OCI-LY1 (cell line): Measurements from ENCODE around the gene RNASE4.

Source experiments
- CTCF ChIP-seq: fragments of 200-600 bp; sonication (generic), shearing (Covaris generic); IDR thresholded peaks from 2 replicates; pipeline ENCODE4 v1.5.1; 2017; ENCODE audit warnings: mild to moderate bottlenecking, antibody characterized with exemption, low read length, moderate library complexity, mixed read lengths
- EZH2 ChIP-seq: fragments of 200-600 bp; sonication (generic), shearing (Covaris generic); IDR thresholded peaks from 2 replicates; pipeline ENCODE4 v1.8.0; 2017; ENCODE audit warnings: borderline replicate concordance, mixed run types, mild to moderate bottlenecking, antibody characterized with exemption, low read length, moderate library complexity, mixed read lengths

GRCh38 chr14:20734430-20734806, 50.1 kb downstream of the RNASE4 start:
- TF ChIP-seq CTCF (no peak), EZH2 (no peak)
